Smooth muscle cell (in vitro differentiated cells): ENCODE results near the gene CKMT2. TPM values are rescaled to one million over a fixed set of nuclear protein-coding genes. Genes with fewer than 3 reads are reported as not detected.

Experiments
- DNase-seq: peaks from one replicate; lab custom pipeline; 2025; ENCODE audit not compliant: unreplicated experiment; lab: John Stamatoyannopoulos, UW
- H2AFZ ChIP-seq: fragments of 200-600 bp; sonication (generic); 2 replicates; pipeline ENCODE4 v1.6.0; 2016; ENCODE audit warnings: antibody characterized with exemption, low read depth, mild to moderate bottlenecking
- H3F3A ChIP-seq: fragments of 200-600 bp; sonication (generic); 2 replicates; pipeline ENCODE4 v1.6.0; 2017; ENCODE audit warnings: antibody characterized with exemption, low read depth
- H3K27ac ChIP-seq: fragments of 200-600 bp; sonication (generic); 2 replicates; pipeline ENCODE4 v1.5.1; 2016; ENCODE audit warnings: low read depth, mild to moderate bottlenecking
- H3K27me3 ChIP-seq: fragments of 200-600 bp; sonication (generic); 2 replicates; pipeline ENCODE4 v1.6.1; 2016; ENCODE audit warnings: low read depth, mild to moderate bottlenecking
- H3K36me3 ChIP-seq: fragments of 200-600 bp; sonication (generic); 2 replicates; pipeline ENCODE4 v1.5.1; 2016; ENCODE audit warnings: low read depth
- H3K4me1 ChIP-seq: fragments of 200-600 bp; sonication (generic); 2 replicates; pipeline ENCODE4 v1.5.1; 2016; ENCODE audit warnings: low read depth
- H3K4me2 ChIP-seq: fragments of 200-600 bp; sonication (generic); 2 replicates; pipeline ENCODE4 v1.6.0; 2016; ENCODE audit warnings: mild to moderate bottlenecking
- H3K4me3 ChIP-seq: fragments of 200-600 bp; sonication (generic); 2 replicates; pipeline ENCODE4 v1.5.1; 2016; ENCODE audit warnings: mild to moderate bottlenecking
- H3K79me2 ChIP-seq: fragments of 200-600 bp; sonication (generic); 2 replicates; pipeline ENCODE4 v1.6.0; 2016; ENCODE audit warnings: low read depth, mild to moderate bottlenecking
- H3K9ac ChIP-seq: fragments of 200-600 bp; sonication (generic); 2 replicates; pipeline ENCODE4 v1.6.0; 2016; ENCODE audit warnings: low read depth
- H3K9me3 ChIP-seq: fragments of 200-600 bp; sonication (generic); replicated peaks from 2 replicates; pipeline ENCODE4 v1.5.1; 2016; ENCODE audit warnings: low read depth
- H4K20me1 ChIP-seq: fragments of 200-600 bp; sonication (generic); 2 replicates; pipeline ENCODE4 v1.6.0; 2016; ENCODE audit warnings: low read depth
- CTCF ChIP-seq: fragments of 200-600 bp; sonication (generic); IDR thresholded peaks from 2 replicates; pipeline ENCODE4 v1.5.1; 2017; ENCODE audit warnings: borderline replicate concordance, mild to moderate bottlenecking, antibody characterized with exemption; ENCODE audit not compliant: insufficient read depth, poor library complexity, severe bottlenecking
- WGBS: methylation state at CpG from one replicate; pipeline ENCODE4 v1.1.7; 2016; ENCODE audit warnings: low lambda C conversion rate; 5-methylcytosine and 5-hydroxymethylcytosine counted together
- polyA plus RNA-seq: library from polyadenylated mRNA; unstranded; fragments of >200 nt; fragmentation: Nextera tagmentation; extraction: Ambion mirVana; gene quantifications from 2 replicates; pipeline ENCODE4 v1.2.1, GENCODE V29; 2016
- total RNA-seq: library from RNA; depleted of rRNA; stranded (reverse); fragments of >200 nt; gene quantifications from 2 replicates; pipeline ENCODE4 v1.2.3, GENCODE V29; 2014

Gene CKMT2
- total and polyA plus RNA-seq, 2 experiments from 2014 or later = 1.5 TPM; not detected in 1

- H3K9me3 ChIP-seq = no peaks in the 10 kb centered on the region
- TF ChIP-seq CTCF = no peak
- no peaks in the 10 kb centered on the region for H4K20me1 ChIP-seq
- no peak overlapping the region for H3K9ac ChIP-seq
- no peak overlapping the region for H2AFZ ChIP-seq
- H3K27me3 ChIP-seq = no peaks in the 10 kb centered on the region
- no peak overlapping the region for H3K27ac ChIP-seq
- WGBS = 93% methylated on average over 11 of the region's 11 CpGs
- no peak for DNase-seq
- H3K79me2 ChIP-seq = no peaks in the 10 kb centered on the region
- no peaks in the 10 kb centered on the region for H3K4me1 ChIP-seq
- no peak overlapping the region for H3K4me3 ChIP-seq
- no peaks in the 10 kb centered on the region for H3F3A ChIP-seq
- no peak overlapping the region for H3K4me2 ChIP-seq
- H3K36me3 ChIP-seq = no peaks in the 10 kb centered on the region
These were observed 23.1 kb upstream of the CKMT2 start for GRCh38 chr5:81209869-81210493.

GRCh38 chr5:81212211-81212751, 20.8 kb upstream of the CKMT2 start:
- no peaks in the 10 kb centered on the region for H3K4me1 ChIP-seq
- WGBS = 94% methylated on average over 11 of the region's 11 CpGs
- no peaks in the 10 kb centered on the region for H3K27me3 ChIP-seq
- no peaks in the 10 kb centered on the region for H3K36me3 ChIP-seq
- no peak overlapping the region for H3K27ac ChIP-seq
- H3K4me2 ChIP-seq = no peak overlapping the region
- no peak for DNase-seq
- no peak overlapping the region for H3K4me3 ChIP-seq
- no peaks in the 10 kb centered on the region for H4K20me1 ChIP-seq
- no peak overlapping the region for H2AFZ ChIP-seq
- H3K79me2 ChIP-seq = no peaks in the 10 kb centered on the region
- H3K9ac ChIP-seq = no peak overlapping the region
- no peak for TF ChIP-seq CTCF
- H3K9me3 ChIP-seq = no peaks in the 10 kb centered on the region
- H3F3A ChIP-seq = no peaks in the 10 kb centered on the region

DNA sequence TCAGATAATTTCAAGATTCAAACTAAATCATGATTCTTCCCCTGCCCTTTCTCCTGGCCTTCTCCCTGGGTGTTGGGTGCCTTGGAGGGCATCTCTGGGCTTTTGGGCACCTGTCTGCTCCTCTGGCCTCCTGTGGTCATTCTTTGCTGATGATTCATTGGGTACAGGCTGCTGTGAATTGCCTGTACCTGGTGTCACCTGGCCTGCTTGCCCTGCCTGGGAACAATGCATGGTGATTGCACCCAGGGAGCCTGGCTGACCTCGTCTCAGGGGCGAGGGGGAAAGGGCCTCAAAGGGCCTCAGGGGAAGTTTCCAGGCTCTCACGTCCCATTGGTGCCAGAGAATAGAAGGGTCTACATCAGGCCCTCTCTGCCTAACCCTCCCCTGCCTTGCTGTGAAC, 20.1 kb upstream of the CKMT2 start:
- Histone ChIP-seq H3K4me3 (no peak overlapping the region), H3K36me3 (no peaks in the 10 kb centered on the region), H2AFZ (no peak overlapping the region), H3K4me2 (no peak overlapping the region), H3K79me2 (no peaks in the 10 kb centered on the region), H4K20me1 (no peaks in the 10 kb centered on the region), H3K27ac (no peak overlapping the region), H3K9me3 (no peaks in the 10 kb centered on the region), H3F3A (no peaks in the 10 kb centered on the region), H3K9ac (no peak overlapping the region), H3K4me1 (no peaks in the 10 kb centered on the region), H3K27me3 (no peaks in the 10 kb centered on the region)
- no peak for TF ChIP-seq CTCF
- whole genome bisulfite sequencing = 66% methylated on average over 3 of the region's 3 CpGs
- no peak for DNase-seq

DNA sequence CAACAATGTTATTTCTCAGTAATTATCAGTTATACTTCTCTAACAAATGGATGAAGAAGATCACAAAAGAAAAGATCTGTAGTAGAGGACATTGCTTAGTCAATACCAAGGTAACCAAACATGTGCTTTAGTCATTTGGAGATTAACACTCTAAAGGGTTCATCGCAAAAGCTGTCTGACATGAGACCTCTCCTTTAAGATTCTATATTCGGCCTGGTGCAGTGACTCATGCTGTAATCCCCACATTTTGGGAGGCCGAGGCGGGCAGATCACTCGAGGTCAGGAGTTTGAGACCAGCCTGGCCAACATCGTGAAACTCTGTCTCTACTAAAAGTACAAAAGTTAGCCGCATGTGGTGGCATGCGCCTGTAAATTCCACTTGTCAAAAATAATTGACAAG, 18.3 kb upstream of the CKMT2 start:
- no peaks in the 10 kb centered on the region for H3K79me2 ChIP-seq
- TF ChIP-seq CTCF = no peak
- WGBS = 85% methylated on average over 8 of the region's 8 CpGs
- no peaks in the 10 kb centered on the region for H3K27me3 ChIP-seq
- H3K4me3 ChIP-seq = no peak overlapping the region
- no peak overlapping the region for H3K27ac ChIP-seq
- no peaks in the 10 kb centered on the region for H3K36me3 ChIP-seq
- no peaks in the 10 kb centered on the region for H4K20me1 ChIP-seq
- H3K9me3 ChIP-seq = no peaks in the 10 kb centered on the region
- no peak overlapping the region for H3K9ac ChIP-seq
- no peak for DNase-seq
- no peaks in the 10 kb centered on the region for H3F3A ChIP-seq
- no peaks in the 10 kb centered on the region for H3K4me1 ChIP-seq
- H3K4me2 ChIP-seq = no peak overlapping the region
- H2AFZ ChIP-seq = no peak overlapping the region
